Bronchial epithelial cell (primary cell): ENCODE measurements around the gene DPP3. TPM values are rescaled to one million over a fixed set of nuclear protein-coding genes. Genes with fewer than 3 reads are reported as not detected.
A peak's percentile ranks its signal among the peaks of the same experiment; 100 is the strongest.
"Not testable (repeated sequence)": the region's sequence is repeated elsewhere in the genome, so short reads cannot be mapped to it uniquely, and the experiment has no call there.

Experiments
- DNase-seq: peaks from one replicate; pipeline ENCODE4 v3.0.0-alpha.2; 2010; ENCODE audit warnings: low read depth
- FAIRE-seq: peaks from 2 replicates; lab custom pipeline; 2011; peaks lifted over from hg19 to GRCh38; lab: Jason Lieb, UNC
- H3K27me3 ChIP-seq: 2 replicates; pipeline ENCODE4 v1.5.1; 2011; ENCODE audit warnings: low read length; ENCODE audit not compliant: control insufficient read depth, insufficient read depth
- H3K36me3 ChIP-seq: 2 replicates; pipeline ENCODE4 v1.5.1; 2011; ENCODE audit warnings: low read length; ENCODE audit not compliant: control insufficient read depth, insufficient read depth
- H3K4me3 ChIP-seq: 2 replicates; pipeline ENCODE4 v1.5.1; 2011; ENCODE audit warnings: mild to moderate bottlenecking, low read depth, low read length, control low read depth
- CTCF ChIP-seq: IDR thresholded peaks from 2 replicates; pipeline ENCODE4 v1.5.1; 2011; ENCODE audit warnings: mild to moderate bottlenecking, moderate library complexity, low read length, control low read depth, inconsistent platforms; ENCODE audit not compliant: insufficient read depth, severe bottlenecking
- total RNA-seq: library from RNA; depleted of rRNA; stranded (reverse); fragments of >200 nt; gene quantifications from 2 replicates; pipeline ENCODE4 v1.2.1, GENCODE V29; 2014

Gene DPP3
- total RNA-seq, 1 donor from 2014 or later = 45.0 TPM

DNA sequence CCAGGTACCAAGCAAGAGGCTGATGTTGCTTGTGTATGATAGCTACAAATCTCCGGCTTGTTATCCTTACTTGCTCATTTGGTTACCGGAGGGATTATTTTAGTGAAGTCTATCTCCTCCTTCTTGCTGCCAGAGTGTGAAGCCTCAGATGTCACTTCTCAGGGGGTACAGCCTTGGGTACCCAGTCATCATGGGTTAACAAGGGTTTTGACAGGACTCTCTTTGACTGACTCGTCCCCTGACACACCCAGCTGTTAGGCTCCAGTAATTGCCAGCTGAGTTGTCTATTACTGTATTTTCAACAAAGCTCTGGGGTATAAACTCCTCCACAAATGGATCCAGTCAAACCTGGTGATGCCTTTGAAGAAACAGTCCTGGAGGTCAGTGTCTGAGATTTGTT is 25.4 kb upstream of the DPP3 start:
- TF ChIP-seq CTCF = no peak
- DNase-seq (no peak), FAIRE-seq (no peak)
- H3K36me3 ChIP-seq = no peaks in the 10 kb centered on the region
- no peaks in the 10 kb centered on the region for H3K27me3 ChIP-seq
- H3K4me3 ChIP-seq = no peak overlapping the region

- FAIRE-seq = no peak
- DNase-seq = no peak
- no peak for TF ChIP-seq CTCF
- H3K36me3 ChIP-seq = no peaks in the 10 kb centered on the region
- no peak overlapping the region for H3K4me3 ChIP-seq
- H3K27me3 ChIP-seq = no peaks in the 10 kb centered on the region
Observed at GRCh38 chr11:66457826-66458225, 22.4 kb upstream of the DPP3 start.

DNA sequence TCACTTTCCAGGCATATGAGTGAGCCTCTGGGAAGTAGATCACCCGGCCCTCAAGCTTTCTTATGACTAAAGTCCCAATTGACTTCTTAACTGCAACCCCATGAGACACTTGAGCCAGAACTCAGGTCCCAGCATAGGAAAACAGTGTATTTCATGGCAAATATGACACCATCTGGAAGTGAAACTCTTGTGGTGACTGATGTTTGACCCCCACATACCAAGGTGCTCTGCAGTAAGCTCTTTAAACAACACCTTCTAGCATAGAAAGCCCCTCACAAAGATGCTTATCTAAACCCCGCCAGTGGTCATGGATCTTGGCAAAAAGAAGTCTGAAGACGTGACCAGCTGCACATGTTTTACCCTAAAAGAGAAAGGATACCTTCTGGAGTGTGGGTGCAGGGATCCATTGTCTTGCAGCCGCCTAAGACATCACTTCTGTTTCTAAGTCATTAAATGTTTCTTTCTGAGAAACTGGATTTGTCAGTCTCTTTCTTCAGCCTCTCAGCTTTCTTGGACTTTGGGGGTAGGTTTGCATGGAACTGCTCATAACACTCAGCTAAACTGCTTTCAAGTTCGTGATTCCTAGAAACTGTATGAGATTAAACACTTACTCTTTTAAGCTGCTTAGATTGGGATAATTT is 21.0 kb upstream of the DPP3 start:
- DNase-seq (no peak), FAIRE-seq (no peak)
- no peak for TF ChIP-seq CTCF
- H3K4me3 ChIP-seq = no peak overlapping the region
- H3K36me3 ChIP-seq = no peaks in the 10 kb centered on the region
- H3K27me3 ChIP-seq = no peaks in the 10 kb centered on the region

GRCh38 chr11:66462010-66462409 is 18.2 kb upstream of the DPP3 start:
- TF ChIP-seq CTCF = no peak
- FAIRE-seq (no peak), DNase-seq (no peak)
- Histone ChIP-seq H3K27me3 (no peaks in the 10 kb centered on the region), H3K4me3 (no peak overlapping the region), H3K36me3 (no peaks in the 10 kb centered on the region)

GRCh38 chr11:66462911-66463310 is 17.3 kb upstream of the DPP3 start:
- DNase-seq (peak; percentile 22), FAIRE-seq (no peak)
- no peak for TF ChIP-seq CTCF
- Histone ChIP-seq H3K27me3 (no peaks in the 10 kb centered on the region), H3K36me3 (no peaks in the 10 kb centered on the region), H3K4me3 (no peak overlapping the region)

- FAIRE-seq, H3K36me3 ChIP-seq, H3K4me3 ChIP-seq, DNase-seq, H3K27me3 ChIP-seq: not testable (repeated sequence)
Observed at GRCh38 chr11:66464116-66464515, 16.1 kb upstream of the DPP3 start.
